Suprapubic skin (tissue), 4 donors: Measurements from ENCODE around the gene MIA.
"Not testable (repeated sequence)": the region's sequence is repeated elsewhere in the genome, so short reads cannot be mapped to it uniquely, and the experiment has no call there.

Source experiments
- CTCF ChIP-seq, 2 donors: fragments of 200-600 bp in 1 of 2; fragments of 450-650 bp in 1 of 2; sonication (generic) in 1 of 2; IDR thresholded peaks; one replicate each; pipeline ENCODE4 v1.5.1; 2016 to 2019; ENCODE audit warnings: antibody characterized with exemption in 2 of 2, mild to moderate bottlenecking in 1 of 2, moderate library complexity in 1 of 2
- EP300 ChIP-seq: sonication (generic); formaldehyde crosslinking; IDR thresholded peaks from one replicate; pipeline ENCODE4 v1.6.1; 2017; ENCODE audit warnings: antibody characterized with exemption
- POLR2AphosphoS5 ChIP-seq, 3 donors: sonication (generic); formaldehyde crosslinking; IDR thresholded peaks; one replicate each; pipeline ENCODE4 v1.6.1; 2017; ENCODE audit warnings: antibody characterized with exemption in 3 of 3

GRCh38 chr19:40826312-40826698 lies 51.0 kb downstream of the MIA start:
- TF ChIP-seq POLR2AphosphoS5 (IDR thresholded peaks at IDR 0.05); CTCF (IDR thresholded peaks at IDR 0.05); EP300: not testable (repeated sequence)
